Kidney epithelial cell (primary cell): ENCODE results near the gene ANXA6. TPM values are rescaled to one million over a fixed set of nuclear protein-coding genes. Genes with fewer than 3 reads are reported as not detected.

Experiments used
- DNase-seq: peaks from one replicate; pipeline ENCODE4 v3.0.0-alpha.2; 2010; ENCODE audit warnings: low read depth
- H3K27me3 ChIP-seq: 2 replicates; pipeline ENCODE4 v1.6.0; 2011; ENCODE audit warnings: low read length; ENCODE audit not compliant: control insufficient read depth, insufficient read depth
- H3K36me3 ChIP-seq: 2 replicates; pipeline ENCODE4 v1.5.1; 2011; ENCODE audit warnings: low read length; ENCODE audit not compliant: control insufficient read depth, insufficient read depth
- H3K4me3 ChIP-seq: 2 replicates; pipeline ENCODE4 v1.5.1; 2011; ENCODE audit warnings: low read depth, mild to moderate bottlenecking, control low read depth, low read length
- total RNA-seq: library from RNA; depleted of rRNA; stranded (reverse); fragments of >200 nt; gene quantifications from 2 replicates; pipeline ENCODE4 v1.2.3, GENCODE V29; 2015
- TF ChIP-seq, protein P1 (sequence below): IDR thresholded peaks from 2 replicates; pipeline ENCODE4 v1.5.1; 2011; ENCODE audit warnings: mild to moderate bottlenecking, moderate library complexity, low read length, control low read depth, inconsistent platforms; ENCODE audit not compliant: insufficient read depth, poor library complexity, severe bottlenecking

The ANXA6 gene
- total RNA-seq, 1 donor from 2014 or later = 59.9 TPM

GRCh38 chr5:151058891-151059489 lies 98.6 kb downstream of the ANXA6 start:
- no peak for DNase-seq
- H3K4me3 ChIP-seq = no peak overlapping the region
- no peaks in the 10 kb centered on the region for H3K27me3 ChIP-seq
- peaks cover 3% of the 10 kb centered on the region for H3K36me3 ChIP-seq
- TF ChIP-seq, protein P1, sequence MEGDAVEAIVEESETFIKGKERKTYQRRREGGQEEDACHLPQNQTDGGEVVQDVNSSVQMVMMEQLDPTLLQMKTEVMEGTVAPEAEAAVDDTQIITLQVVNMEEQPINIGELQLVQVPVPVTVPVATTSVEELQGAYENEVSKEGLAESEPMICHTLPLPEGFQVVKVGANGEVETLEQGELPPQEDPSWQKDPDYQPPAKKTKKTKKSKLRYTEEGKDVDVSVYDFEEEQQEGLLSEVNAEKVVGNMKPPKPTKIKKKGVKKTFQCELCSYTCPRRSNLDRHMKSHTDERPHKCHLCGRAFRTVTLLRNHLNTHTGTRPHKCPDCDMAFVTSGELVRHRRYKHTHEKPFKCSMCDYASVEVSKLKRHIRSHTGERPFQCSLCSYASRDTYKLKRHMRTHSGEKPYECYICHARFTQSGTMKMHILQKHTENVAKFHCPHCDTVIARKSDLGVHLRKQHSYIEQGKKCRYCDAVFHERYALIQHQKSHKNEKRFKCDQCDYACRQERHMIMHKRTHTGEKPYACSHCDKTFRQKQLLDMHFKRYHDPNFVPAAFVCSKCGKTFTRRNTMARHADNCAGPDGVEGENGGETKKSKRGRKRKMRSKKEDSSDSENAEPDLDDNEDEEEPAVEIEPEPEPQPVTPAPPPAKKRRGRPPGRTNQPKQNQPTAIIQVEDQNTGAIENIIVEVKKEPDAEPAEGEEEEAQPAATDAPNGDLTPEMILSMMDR = no peak

- H3K27me3 ChIP-seq = no peaks in the 10 kb centered on the region
- H3K36me3 ChIP-seq = peaks cover 3% of the 10 kb centered on the region
- no peak for DNase-seq
- TF ChIP-seq, protein P1 = peak; percentile 20
- H3K4me3 ChIP-seq = no peak overlapping the region
These were observed 99.3 kb downstream of the ANXA6 start for GRCh38 chr5:151058301-151058700.

DNA sequence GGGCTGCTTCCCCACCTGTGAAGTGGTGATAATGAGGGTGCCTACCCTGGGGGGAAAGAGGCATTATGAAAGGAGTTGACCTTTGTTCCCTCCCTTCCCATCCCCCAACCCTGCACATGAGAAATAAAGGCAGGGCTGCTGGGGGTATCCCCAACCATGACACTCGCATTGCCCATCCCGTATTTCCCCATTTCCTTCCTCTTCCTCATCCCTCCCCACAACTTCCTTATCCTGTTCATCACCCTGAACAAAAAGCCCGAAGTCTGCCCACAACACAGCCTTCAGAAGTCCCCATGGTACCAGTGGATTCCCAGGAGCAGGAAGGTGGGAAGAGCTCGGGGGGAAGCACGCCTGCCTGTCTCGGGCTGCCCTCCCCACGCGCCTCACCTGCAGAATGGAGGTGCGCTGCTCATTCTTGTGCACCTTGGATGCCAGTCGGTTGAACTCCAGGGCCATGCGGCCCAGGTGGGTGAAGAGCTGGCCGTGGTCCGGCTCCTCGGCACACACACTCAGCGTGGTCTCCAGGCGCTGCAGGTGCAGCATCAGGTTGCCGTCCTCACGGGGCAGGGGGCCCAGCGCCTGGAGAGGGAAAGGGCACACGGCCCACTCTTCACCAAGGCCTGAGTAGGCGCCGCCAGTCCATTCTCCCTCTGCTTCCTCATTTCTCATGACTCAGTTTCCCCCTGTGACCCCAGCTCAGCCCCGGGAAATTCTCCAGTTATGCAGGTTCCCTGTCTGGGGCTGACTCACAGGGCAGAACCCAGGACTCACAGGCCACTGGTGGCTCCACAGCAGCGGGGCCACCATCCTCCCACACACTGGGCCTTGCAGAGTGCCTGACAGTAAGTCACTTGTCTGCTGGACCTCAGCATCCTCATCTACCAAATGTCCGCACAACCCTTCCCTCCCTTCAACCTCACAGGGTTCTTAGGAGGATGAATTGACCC lies 100.9 kb downstream of the ANXA6 start:
- no peak overlapping the region for H3K4me3 ChIP-seq
- no peaks in the 10 kb centered on the region for H3K27me3 ChIP-seq
- TF ChIP-seq, protein P1 = no peak
- H3K36me3 ChIP-seq = no peaks in the 10 kb centered on the region
- no peak for DNase-seq

DNA sequence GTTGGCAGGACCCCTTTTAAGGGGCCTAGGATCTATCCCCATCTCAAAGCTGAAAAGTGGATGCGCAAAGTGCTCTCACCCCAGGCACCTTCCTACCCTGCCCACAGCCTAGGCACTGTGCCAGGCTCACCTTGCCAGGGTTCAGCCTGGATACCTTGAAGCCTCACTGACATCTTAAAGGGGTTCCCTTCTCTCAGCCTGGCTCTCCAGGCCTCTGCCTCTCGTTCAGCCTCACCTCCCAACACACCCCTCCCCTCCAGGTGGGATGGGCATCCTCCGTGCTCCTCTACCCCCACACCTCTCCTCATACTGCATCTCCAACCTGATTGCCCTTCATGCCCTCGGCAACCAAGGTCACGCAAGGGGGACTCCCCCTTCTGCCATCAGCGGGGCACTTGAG lies 102.2 kb downstream of the ANXA6 start:
- TF ChIP-seq, protein P1 = no peak
- H3K4me3 ChIP-seq = no peak overlapping the region
- no peaks in the 10 kb centered on the region for H3K36me3 ChIP-seq
- DNase-seq = no peak
- no peaks in the 10 kb centered on the region for H3K27me3 ChIP-seq

- TF ChIP-seq, protein P1 = no peak
- no peak for DNase-seq
- Histone ChIP-seq H3K36me3 (no peaks in the 10 kb centered on the region), H3K4me3 (no peak overlapping the region), H3K27me3 (no peaks in the 10 kb centered on the region)
These were observed 102.9 kb downstream of the ANXA6 start for GRCh38 chr5:151054709-151055108.
